HCT116 (cell line): ENCODE results near the gene COBLL1. TPM values are rescaled to one million over a fixed set of nuclear protein-coding genes. Genes with fewer than 3 reads are reported as not detected.

Experiments
- ATAC-seq: fragments of 200-7000 bp; cut with Tn5 transposase; 2 replicates; pipeline ENCODE4 v1.9.1; 2020; ENCODE audit warnings: mild to moderate bottlenecking, moderate library complexity
- BruUV-seq: library from RNA; stranded (reverse); fragments of 400-500 nt; replicated peaks from 2 replicates; lab custom pipeline; 2021; lab: Mats Ljungman, UMichigan
- CTCF ChIA-PET: fragments of 300-600 bp; sonication (Branson Sonifier 250); formaldehyde crosslinking; loops from one replicate; lab custom pipeline; 2021; ENCODE audit warnings: antibody characterized with exemption; lab: Charles Lee
- POLR2A ChIA-PET: fragments of 300-600, 350-600 bp; sonication (Branson Sonifier 250); formaldehyde crosslinking; loops from one replicate; lab custom pipeline; 2021; ENCODE audit warnings: antibody characterized with exemption; lab: Charles Lee
- RAD21 ChIA-PET, 2 experiments: fragments of 300-600 bp; sonication (Branson Sonifier 250); formaldehyde crosslinking; loops; one replicate each; lab custom pipeline; 2023; ENCODE audit warnings: low total read pairs in 2 of 2; ENCODE audit not compliant: uncharacterized antibody in 2 of 2, unreplicated experiment in 2 of 2, low non-redundant PET in 1 of 2; lab: Charles Lee
- DNase-seq: peaks from one replicate; pipeline ENCODE4 v3.0.0-alpha.2; 2010; ENCODE audit warnings: low read depth, low spot score
- H2AFZ ChIP-seq: fragments of 200-600 bp; shearing (Covaris generic), sonication (generic); 2 replicates; pipeline ENCODE4 v1.6.1; 2017; ENCODE audit warnings: low read depth, mixed run types, mixed read lengths, antibody characterized with exemption, low read length; ENCODE audit not compliant: poor library complexity, severe bottlenecking
- H3K27ac ChIP-seq: 2 replicates; pipeline ENCODE4 v1.5.1; 2012; ENCODE audit warnings: low read depth, low read length
- H3K27me3 ChIP-seq: fragments of 200-600 bp; sonication (generic); 2 replicates; pipeline ENCODE4 v1.6.1; 2016; ENCODE audit warnings: mixed run types, low read length, mixed read lengths; ENCODE audit not compliant: insufficient read depth
- H3K36me3 ChIP-seq, 2 experiments: fragments of 200-500 bp in 1 of 2; fragments of 200-600 bp in 1 of 2; sonication (Bioruptor generic) in 1 of 2; sonication (generic) in 1 of 2; 2 replicates each; pipeline versions ENCODE4 v1.5.1 to v1.6.1; 2014 to 2016; ENCODE audit warnings: low read length in 2 of 2, inconsistent platforms in 1 of 2, mixed read lengths in 1 of 2, mixed run types in 1 of 2; ENCODE audit not compliant: insufficient read depth in 2 of 2, control insufficient read depth in 1 of 2
- H3K4me1 ChIP-seq, 2 experiments: fragments of 200-600 bp in 1 of 2; sonication (generic) in 1 of 2; 2 replicates each; pipeline versions ENCODE4 v1.5.1 to v1.6.1; 2012 to 2017; ENCODE audit warnings: low read length in 2 of 2, inconsistent platforms in 1 of 2, mild to moderate bottlenecking in 1 of 2, mixed read lengths in 1 of 2, mixed run types in 1 of 2, moderate library complexity in 1 of 2; ENCODE audit not compliant: insufficient read depth in 2 of 2, control insufficient read depth in 1 of 2
- H3K4me2 ChIP-seq: fragments of 200-600 bp; sonication (generic); 2 replicates; pipeline ENCODE4 v1.6.1; 2017; ENCODE audit warnings: mixed run types, low read length, mixed read lengths
- H3K4me3 ChIP-seq, 2 experiments: fragments of 200-600 bp in 1 of 2; sonication (generic) in 1 of 2; replicated peaks in 1 of 2; 2 replicates each; pipeline ENCODE4 v1.5.1; 2011 to 2016; ENCODE audit warnings: low read length in 2 of 2, control low read depth in 1 of 2, low read depth in 1 of 2, mild to moderate bottlenecking in 1 of 2, mixed read lengths in 1 of 2, mixed run types in 1 of 2
- H3K79me2 ChIP-seq: fragments of 200-600 bp; sonication (generic); 2 replicates; pipeline ENCODE4 v1.6.1; 2017; ENCODE audit warnings: mild to moderate bottlenecking, mixed run types, low read length, moderate library complexity, mixed read lengths; ENCODE audit not compliant: insufficient read depth
- H3K9ac ChIP-seq: fragments of 200-600 bp; sonication (generic); 2 replicates; pipeline ENCODE4 v1.6.1; 2016; ENCODE audit warnings: low read length, mixed read lengths
- H3K9me2 ChIP-seq: fragments of 200-600 bp; sonication (generic), shearing (Covaris generic); 2 replicates; pipeline ENCODE4 v1.6.1; 2017; ENCODE audit warnings: mixed run types, mild to moderate bottlenecking, moderate library complexity; ENCODE audit not compliant: insufficient read depth
- H3K9me3 ChIP-seq, 2 experiments: fragments of 200-500 bp in 1 of 2; fragments of 200-600 bp in 1 of 2; sonication (Bioruptor generic) in 1 of 2; sonication (generic) in 1 of 2; 2 replicates each; pipeline ENCODE4 v1.6.1; 2014 to 2017; ENCODE audit warnings: low read length in 2 of 2, mixed read lengths in 2 of 2, inconsistent platforms in 1 of 2, low read depth in 1 of 2, mild to moderate bottlenecking in 1 of 2, mixed run types in 1 of 2, moderate library complexity in 1 of 2; ENCODE audit not compliant: control insufficient read depth in 1 of 2, insufficient read depth in 1 of 2
- H4K20me1 ChIP-seq: fragments of 200-600 bp; sonication (generic), shearing (Covaris generic); 2 replicates; pipeline ENCODE4 v1.6.1; 2017; ENCODE audit warnings: mixed run types, mild to moderate bottlenecking, moderate library complexity; ENCODE audit not compliant: insufficient read depth
- CTCF ChIP-seq, 3 experiments: fragments of 200-600 bp in 1 of 3; sonication (generic) in 1 of 3; IDR thresholded peaks in 2 of 3; conservative IDR thresholded peaks in 1 of 3; 2 replicates each; pipeline ENCODE4 v1.5.1; 2012 to 2017; ENCODE audit warnings: low read depth in 2 of 3, low read length in 2 of 3, antibody characterized with exemption in 1 of 3, borderline replicate concordance in 1 of 3, control low read depth in 1 of 3, mild to moderate bottlenecking in 1 of 3, mixed read lengths in 1 of 3, mixed run types in 1 of 3, moderate library complexity in 1 of 3; ENCODE audit not compliant: insufficient read depth in 1 of 3
- EGR1 ChIP-seq: IDR thresholded peaks from 2 replicates; pipeline ENCODE4 v1.6.1; 2012; ENCODE audit warnings: low read depth
- EZH2phosphoT487 ChIP-seq: fragments of 200-600 bp; IDR thresholded peaks from 2 replicates; pipeline ENCODE4 v1.6.1; 2018; ENCODE audit warnings: antibody characterized with exemption, borderline replicate concordance
- YY1 ChIP-seq: IDR thresholded peaks from 2 replicates; pipeline ENCODE4 v1.6.1; 2011; ENCODE audit warnings: low read length, low read depth, moderate library complexity, mild to moderate bottlenecking; ENCODE audit not compliant: insufficient replicate concordance; ENCODE audit errors: extremely low read depth
- intact Hi-C: fragments of 100-400 bp; cut with micrococcal nuclease; formaldehyde crosslinking; loops from 2 replicates; pipeline ENCODE4 v1.10.0; 2022
- total RNA-seq: library from RNA; stranded (reverse); gene quantifications from one replicate; pipeline ENCODE4 v1.2.1, GENCODE V29; 2021; ENCODE audit not compliant: unreplicated experiment
- TF ChIP-seq, protein P1 (sequence below): IDR thresholded peaks from 2 replicates; pipeline ENCODE4 v1.6.1; 2011; ENCODE audit warnings: mild to moderate bottlenecking, low read length, moderate library complexity; ENCODE audit not compliant: insufficient replicate concordance; ENCODE audit errors: extremely low read depth

COBLL1 gene
- total RNA-seq, 1 experiment from 2014 or later, result 3.6 TPM

DNA sequence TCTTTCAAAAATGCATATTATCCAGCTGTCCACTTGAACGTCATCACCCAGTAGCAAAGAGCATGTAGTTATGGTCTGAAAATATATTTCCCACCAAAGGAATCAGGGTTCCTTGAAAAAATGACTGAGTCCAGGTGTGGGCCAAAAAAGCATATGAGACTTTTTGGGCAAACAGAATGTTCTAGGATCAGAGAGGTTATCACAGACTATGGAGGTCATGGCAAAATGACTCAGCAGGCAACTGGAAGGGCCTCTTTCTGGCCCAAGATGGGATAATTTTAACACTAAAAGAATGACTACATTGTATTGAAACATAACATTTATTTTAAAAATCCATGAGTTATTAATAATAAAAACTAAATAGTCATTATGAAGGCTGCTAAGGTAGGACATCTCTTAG is 77.1 kb downstream of the COBLL1 start:
- no peak for ATAC-seq
- Histone ChIP-seq H4K20me1 (no peaks in the 10 kb centered on the region), H3K4me3 (no peak overlapping the region), H3K4me1 (no peaks in the 10 kb centered on the region; a peak in 1 of 4 replicates), H3K79me2 (no peaks in the 10 kb centered on the region), H3K4me2 (no peak overlapping the region), H3K9me2 (no peaks in the 10 kb centered on the region), H3K9ac (no peak overlapping the region), H3K9me3 (no peaks in the 10 kb centered on the region), H3K36me3 (no peaks in the 10 kb centered on the region), H3K27ac (no peak overlapping the region), H2AFZ (no peak overlapping the region), H3K27me3 (no peaks in the 10 kb centered on the region)
- ChIA-PET RAD21 (no interaction called here), POLR2A (no interaction called here), CTCF (no interaction called here)
- BruUV-seq, result no TSS peak
- TF ChIP-seq EGR1 (no peak), CTCF (IDR thresholded peaks at IDR 0.05 in 2 of 3, conservative IDR thresholded peaks at IDR 0.05 in 1 of 3; ENCODE audit: borderline replicate concordance in 1 of 3, insufficient read depth in 1 of 3, low read depth in 2 of 3, low read length in 2 of 3) (no peak), EZH2phosphoT487 (no peak), YY1 (no peak)
- TF ChIP-seq, protein P1, sequence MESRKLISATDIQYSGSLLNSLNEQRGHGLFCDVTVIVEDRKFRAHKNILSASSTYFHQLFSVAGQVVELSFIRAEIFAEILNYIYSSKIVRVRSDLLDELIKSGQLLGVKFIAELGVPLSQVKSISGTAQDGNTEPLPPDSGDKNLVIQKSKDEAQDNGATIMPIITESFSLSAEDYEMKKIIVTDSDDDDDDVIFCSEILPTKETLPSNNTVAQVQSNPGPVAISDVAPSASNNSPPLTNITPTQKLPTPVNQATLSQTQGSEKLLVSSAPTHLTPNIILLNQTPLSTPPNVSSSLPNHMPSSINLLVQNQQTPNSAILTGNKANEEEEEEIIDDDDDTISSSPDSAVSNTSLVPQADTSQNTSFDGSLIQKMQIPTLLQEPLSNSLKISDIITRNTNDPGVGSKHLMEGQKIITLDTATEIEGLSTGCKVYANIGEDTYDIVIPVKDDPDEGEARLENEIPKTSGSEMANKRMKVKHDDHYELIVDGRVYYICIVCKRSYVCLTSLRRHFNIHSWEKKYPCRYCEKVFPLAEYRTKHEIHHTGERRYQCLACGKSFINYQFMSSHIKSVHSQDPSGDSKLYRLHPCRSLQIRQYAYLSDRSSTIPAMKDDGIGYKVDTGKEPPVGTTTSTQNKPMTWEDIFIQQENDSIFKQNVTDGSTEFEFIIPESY, result no peak
- intact Hi-C loops, result no loop called here
- no peak for DNase-seq
